ENCODE results near the gene CYP4F3.
"Not testable (repeated sequence)": the region's sequence is repeated elsewhere in the genome, so short reads cannot be mapped to it uniquely, and the experiment has no call there.

CYP4F3 gene

DNA sequence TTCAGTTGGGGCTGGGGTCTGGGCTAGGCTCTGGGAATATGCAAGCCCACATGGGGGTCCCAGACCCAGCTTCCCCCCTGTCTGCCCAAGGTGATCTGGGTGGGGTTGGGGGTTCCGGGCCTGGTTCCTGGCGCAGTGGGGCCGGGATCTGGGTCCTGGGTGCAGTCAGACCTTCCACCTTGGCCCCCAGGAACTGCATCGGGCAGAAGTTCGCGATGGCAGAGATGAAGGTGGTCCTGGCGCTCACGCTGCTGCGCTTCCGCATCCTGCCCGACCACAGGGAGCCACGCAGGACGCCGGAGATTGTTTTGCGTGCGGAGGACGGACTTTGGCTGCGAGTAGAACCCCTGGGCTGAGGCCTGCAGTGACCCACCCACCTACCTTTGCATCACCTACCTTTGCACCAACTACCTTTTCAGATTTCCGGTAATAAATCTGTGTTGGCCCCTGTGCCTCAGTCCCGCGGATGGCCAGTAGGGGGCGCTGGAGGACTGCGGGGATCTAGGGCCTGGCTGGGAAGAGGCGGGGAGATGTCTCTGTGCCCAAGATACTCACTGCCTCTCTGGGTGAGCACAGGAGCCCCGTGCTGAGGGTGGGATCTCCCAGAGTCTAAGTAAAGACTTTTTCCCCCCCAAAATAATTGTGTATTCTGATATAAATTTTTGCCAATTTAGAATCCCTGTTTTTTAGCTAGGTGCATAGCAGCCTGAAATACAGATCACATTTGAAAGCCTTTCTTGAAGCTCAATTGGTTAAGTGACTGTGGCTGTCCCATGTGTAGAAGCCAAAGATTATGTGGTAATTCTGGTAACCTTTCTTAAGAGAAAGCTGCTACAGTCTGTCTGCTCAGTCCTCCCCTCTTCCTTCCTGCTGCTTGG lies 11.5 kb upstream of the CYP4F3 start:
- DNase-seq (ENCODE audit: low spot score) = peak; percentile 76

DNA sequence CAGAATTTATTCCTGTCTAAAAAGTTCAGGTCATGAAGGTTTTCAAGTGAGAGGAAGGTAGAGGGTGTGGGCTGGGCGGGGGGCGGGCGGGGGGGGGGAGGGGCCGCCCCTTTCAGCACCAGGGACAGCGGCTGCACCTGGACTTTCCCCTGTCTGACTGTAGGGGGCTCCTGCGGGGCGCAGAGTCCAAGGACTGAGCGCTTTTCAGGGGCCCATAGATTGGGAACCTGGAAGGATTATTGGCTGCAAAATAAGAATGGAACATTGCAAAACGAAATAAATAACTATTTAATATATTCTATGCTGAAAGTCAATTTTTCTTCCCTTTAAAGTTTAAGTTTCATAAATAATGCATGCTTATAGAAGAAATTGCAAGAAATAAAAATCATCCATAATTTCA lies 8.9 kb upstream of the CYP4F3 start:
- DNase-seq (ENCODE audit: low spot score) = peak; percentile 43

DNA sequence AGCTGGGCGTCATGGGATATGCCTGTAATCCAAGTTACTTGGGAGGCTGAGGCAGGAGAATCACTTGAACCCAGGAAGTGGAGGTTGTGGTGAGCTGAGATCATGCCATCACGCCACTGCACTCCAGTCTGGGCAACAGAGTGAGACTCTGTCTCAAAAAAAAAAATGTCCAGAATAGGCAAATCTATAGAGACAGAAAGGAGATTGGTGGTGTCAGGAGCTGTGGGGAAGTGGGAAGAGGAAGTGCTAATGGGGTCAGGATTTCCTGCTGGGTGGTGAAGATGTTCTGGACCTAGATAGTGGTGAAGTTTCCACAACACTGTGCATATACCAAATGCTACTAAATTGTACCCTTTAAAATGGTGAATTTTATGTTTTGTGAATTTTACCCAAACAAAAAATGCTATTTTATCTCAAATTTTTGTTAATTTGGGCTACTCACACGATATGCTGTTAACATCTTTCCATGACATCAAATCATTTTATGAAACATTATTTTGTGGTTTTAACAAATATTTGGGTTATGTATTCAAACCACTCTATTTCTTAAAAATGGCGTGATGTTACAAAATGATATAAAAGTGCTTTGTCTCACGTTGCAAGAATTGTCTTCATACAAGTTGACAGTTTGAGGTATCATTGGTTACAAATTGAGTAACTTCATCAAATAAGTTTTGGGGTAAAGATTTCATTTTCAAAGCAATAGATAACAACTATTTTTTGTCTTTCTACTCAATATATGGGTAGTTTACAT lies 7.4 kb upstream of the CYP4F3 start:
- DNase-seq (ENCODE audit: low spot score) = no peak

DNA sequence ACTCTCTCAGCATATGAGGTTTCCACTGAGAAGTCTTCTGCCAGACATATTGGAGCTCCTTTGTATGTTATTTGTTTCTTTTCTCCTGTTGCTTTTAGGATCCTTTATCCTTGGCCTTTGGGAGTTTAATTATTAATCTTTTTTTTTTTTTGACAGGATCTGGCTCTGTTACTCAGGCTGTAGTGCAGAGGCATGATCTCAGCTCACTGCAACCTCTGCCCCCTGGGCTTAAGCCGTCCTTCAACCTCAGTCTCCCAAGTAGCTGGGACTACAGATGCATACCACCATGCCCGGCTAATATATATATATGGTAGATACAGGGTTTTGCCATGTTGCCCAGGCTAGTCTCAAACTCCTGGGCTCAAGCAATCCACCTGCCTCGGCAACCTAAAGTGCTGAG lies 6.6 kb upstream of the CYP4F3 start:
- no peak for DNase-seq (ENCODE audit: low spot score)

DNA sequence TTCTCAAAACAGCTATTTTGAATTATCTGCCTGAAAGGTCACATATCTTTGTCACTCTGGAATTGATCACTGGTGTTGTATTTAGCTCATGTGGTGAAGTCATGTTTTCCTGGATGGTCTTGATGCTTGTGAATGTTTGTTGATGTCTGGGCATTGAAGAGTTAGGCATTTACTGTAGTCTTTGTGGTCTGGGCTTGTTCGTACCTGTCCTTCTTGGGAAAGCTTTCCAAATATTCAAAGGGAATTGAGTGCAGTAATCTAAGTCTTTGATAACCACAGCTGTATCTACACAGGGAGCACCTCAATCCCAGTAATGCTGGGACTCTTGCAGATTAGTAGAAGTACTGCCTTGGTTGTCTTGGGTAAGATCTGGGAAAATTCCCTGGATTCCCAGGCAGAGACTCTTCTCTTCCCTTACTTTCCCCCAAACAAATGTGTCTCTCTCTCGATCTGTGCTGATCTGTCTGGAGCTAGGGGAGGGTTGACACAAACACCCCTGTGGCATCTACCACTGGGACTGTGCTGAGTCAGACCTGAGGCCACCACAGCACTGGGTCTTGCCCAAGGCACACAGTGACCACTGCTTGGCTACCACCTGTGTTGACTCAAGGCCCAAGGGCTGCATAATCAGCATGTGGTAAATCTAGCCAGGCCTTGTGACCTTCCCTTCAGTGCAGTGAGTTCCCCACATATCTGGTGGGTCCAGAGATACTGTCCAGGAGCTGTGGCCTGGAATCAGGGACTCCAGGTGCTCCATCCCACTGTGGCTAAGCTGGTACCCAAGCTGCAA lies 5.5 kb upstream of the CYP4F3 start:
- DNase-seq (ENCODE audit: low spot score) = no peak

DNA sequence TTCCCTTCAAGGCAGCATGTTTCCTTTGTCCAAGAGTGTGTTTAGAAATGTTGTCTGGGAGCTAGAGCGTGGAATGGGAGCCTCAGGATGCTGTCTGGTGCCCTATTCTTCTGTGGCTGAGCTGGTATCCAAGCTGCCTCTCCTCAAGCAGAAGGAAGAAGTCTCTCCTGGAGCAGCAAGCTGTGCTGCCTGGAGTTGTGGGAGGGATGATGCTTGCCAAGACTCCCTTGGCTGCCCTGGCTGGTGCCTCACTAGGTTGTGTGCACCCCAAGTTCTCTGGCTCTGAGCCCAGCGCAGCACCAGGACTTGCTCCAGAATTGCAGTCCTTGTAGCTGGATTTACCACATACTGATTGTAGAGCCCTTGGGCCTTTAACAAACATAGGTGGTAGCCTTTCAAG lies 4.7 kb upstream of the CYP4F3 start:
- no peak for DNase-seq (ENCODE audit: low spot score)

DNA sequence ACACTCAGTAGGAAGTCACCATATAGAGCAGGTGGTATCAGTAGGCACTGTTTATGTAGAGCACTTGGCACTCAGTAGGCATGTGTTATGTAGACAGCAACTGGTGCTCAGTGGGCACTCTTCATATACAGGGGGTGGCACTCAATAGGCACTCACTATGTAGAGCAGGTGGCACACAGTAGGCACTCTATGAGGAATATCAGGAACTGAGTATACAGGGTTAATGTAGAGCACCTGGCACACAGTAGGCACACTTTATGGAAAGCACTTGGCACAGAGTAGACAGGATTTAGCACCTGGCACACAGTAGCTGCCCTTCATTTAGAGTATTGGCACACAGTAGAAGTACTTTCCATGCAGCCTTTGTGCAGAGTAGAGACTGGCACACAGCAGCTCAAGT lies 1.1 kb upstream of the CYP4F3 start:
- no peak for DNase-seq (ENCODE audit: low spot score)

DNA sequence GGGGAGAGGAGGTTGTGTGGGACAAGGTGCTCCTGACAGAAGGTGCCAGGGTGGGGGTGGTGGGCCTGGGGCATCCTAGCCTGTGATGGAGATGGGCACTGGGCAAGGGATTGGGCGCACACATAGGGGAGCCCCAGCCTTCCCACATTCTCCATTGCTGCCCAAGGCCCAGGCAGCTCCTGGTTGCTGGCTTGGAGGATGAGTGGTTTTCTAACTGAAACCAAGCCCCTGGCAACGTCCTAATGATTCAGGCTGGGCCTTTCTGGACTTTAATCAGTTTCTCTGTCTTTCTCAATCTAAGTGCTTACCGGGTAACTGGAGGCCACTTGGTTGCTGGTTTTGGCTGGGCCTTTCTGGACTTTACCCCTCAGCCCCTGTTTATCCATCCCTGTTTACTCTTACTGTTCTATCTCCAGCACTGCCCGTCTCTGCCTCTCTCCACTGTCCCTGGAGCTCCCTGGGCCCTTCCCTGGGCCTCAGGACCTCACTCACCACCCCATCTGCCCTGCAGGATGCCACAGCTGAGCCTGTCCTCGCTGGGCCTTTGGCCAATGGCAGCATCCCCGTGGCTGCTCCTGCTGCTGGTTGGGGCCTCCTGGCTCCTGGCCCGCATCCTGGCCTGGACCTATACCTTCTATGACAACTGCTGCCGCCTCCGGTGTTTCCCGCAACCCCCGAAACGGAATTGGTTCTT lies 354 bp downstream of the CYP4F3 start:
- no peak for DNase-seq (ENCODE audit: low spot score)

DNA sequence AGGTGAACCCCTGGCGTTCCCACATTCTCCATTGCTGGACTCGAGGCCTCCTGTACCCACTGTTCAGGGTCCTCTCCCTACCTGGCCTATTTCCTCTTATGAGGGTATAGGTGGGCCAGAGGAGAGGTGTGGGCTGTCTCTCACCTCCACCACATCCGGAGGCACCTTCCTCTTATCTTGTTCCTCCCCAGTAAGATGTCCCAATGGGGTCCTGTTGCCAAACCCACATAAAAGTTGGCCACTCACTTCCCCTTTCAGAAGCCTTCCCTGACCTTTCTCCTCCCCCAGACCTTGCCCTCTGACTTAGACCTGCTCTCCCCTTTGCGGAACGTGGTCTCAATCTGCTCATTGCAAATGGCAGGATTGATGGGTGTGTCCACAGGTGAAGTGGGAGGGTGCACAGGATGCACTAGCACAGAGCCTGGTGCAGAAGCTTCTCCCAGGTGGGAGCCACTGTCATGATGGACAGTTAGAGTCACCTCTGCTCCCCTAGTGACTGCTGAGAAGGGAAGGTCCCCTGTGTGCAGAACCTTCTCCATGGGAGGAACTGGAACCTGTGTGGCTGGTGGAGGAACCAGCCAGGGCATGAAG lies 1.3 kb downstream of the CYP4F3 start:
- no peak for DNase-seq (ENCODE audit: low spot score)

DNA sequence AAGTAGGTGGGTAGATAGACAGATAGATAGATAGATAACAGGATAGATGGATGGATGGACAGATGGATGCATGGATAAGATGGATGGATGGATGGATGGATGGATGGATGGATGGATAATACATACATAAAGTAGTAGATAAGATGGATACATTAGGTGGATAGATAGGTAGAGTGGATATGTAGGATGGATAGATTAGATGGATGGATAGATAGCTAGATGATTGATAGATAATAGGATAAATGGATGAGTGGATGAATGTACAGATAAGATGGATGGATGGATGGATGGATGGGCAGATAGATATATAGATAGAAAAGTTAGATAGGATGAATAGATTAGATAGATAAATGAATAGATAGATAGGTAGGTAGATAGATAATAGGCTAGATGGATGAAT lies 2.1 kb downstream of the CYP4F3 start:
- DNase-seq (ENCODE audit: low spot score) = no peak

DNA sequence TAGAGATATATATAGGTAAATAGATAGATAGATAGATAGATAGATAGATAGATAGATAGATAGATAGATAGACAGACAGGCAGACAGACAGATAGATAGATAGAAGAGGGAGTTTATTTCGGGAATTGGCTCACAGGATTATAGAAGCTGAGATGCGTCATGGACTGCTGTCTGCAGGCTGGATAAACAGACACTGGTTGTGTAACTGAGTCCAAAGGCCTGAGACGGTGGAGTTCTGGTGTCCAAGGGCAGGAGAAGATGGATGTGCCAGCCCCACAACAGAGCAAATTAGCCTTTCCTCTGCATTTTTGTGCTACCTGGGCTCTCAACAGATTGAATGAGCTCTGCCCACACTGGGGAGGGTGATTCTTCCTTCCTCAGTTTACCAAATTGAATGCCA lies 2.7 kb downstream of the CYP4F3 start:
- no peak for DNase-seq (ENCODE audit: low spot score)

DNA sequence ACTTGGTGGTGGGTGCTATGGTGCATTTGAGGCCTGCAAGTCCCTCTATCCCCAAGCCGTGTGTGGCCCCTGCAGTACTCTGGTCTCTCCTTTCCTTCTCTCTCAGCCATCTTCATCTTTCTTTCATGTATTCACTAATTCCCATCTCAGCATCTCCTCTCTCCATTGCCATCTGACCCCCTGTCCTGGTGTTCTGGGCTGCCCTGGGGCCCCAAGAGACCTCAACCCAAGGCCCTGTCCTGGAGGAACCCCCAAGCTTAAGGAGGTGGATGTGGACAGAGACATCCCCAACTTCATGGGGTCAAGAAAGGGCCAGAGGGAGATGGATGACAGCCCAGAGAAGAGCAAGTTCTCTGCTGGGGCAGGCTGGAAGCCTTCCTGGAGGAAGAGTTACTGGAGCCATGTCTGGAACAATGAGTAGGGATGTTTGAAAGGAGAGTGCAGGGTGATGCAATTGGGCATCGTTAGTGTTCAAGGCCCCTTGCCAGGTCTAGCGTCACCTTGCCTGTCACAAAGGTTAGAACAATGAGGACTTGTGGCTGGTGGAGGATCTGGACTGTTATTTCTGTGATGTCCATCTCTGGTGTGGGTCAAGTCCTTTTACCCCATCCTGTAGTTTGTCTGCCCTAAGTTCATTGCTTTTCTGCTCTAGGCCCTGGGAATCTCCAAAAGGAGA lies 3.5 kb downstream of the CYP4F3 start:
- no peak for DNase-seq (ENCODE audit: low spot score)

DNA sequence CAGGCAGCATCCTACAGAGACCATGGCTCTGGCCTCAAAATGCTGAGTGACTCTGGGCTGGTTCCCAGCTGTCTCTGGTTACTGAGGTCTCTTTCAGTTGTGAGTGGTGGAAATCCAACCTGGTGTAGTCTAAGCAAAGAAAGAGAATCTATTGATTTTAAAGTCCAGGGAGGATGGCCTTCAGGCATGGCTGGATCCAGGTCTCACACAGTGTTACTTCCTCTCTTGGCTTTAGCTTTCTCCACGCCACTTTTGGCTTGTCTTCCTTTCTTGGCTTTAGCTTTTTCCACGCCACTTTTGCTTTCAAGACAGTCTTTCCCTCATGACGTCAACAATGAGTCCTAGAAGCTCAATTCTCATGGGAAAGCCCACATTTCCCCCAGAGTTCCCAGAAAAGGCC lies 4.1 kb downstream of the CYP4F3 start:
- DNase-seq (ENCODE audit: low spot score) = no peak

DNA sequence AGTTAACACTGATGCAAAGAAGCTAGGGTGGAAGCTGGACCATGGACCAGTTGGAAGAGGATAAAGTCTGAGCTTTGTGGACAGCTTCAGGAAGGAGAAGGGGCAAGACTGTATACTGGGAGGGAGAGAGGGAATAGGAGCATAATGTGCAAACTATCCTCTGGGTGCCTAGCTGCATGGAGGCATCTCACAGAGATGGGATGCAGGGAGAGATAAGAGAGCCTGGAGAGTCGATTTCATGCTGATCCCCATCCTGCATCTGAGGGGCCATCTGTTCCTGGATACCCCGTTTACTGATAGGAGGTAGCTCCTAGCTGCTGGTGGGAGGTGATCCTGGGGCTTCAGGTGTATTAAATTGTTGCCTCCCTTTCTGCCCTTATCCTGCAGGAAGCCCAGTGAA lies 8.8 kb downstream of the CYP4F3 start:
- DNase-seq (ENCODE audit: low spot score) = no peak

DNA sequence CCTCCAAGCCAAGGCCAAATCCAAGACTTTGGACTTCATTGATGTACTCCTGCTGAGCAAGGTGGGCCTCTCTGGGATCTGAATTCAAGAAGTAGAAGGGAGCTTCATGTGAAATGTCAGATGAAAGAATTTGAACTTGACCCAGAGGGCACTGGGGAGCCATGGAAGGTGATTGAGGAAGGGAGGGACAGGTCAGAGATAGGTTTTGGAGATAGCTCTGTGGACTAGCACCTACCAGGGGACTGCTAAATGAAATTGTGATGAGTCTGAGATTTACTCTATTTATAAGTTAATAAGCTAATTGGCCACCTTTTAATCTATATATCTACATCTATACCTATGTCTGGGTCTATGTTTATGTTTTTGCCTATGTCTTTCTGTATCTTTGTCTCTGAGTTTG lies 9.4 kb downstream of the CYP4F3 start:
- not testable (repeated sequence) for DNase-seq (ENCODE audit: low spot score)

DNA sequence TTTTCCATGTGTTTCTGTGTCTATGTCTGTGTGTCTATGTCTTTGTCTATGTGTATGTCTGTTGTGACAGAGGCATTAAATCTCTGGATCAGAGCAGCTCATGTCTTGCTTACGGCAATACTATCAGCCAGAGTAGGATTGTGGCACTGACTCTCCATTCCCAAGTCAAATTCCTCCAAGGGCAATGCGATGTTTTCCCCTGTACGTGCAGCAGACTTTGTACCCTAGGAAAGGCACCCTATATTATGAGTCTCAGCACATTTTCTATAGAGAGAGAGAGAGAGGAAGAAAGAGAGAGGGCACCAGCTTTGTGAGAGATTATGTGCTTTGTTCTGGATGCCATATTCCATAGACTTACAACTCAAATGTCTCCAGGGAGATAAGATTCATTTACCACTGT lies 11.1 kb downstream of the CYP4F3 start:
- no peak for DNase-seq (ENCODE audit: low spot score)

DNA sequence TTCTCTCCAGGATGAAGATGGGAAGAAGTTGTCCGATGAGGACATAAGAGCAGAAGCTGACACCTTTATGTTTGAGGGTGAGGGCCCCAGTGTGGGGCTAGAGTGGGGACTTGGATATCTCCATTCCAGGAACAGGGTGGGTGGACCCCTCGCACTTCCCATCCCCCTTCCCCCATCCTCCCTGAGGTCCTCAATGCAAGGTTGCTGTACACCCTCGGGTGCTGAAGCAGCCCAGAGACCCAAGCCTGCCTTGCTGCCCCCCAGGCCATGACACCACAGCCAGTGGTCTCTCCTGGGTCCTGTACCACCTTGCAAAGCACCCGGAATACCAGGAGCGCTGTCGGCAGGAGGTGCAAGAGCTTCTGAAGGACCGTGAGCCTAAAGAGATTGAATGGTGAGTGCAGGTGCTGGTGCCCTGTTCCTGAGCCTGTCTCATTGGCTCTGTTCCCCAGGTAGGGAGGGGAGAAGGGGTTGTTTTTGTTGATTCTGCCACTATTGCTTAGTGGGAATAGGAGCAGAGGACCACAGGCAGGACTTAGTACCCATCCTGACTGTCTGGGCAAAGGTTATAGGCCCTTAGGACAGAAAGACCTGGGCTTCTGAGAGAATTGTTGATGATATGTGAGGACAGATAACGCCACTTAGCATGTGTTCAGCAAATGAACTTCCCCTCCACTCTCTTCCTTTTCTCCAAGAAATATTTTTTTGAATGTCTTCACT lies 12.0 kb downstream of the CYP4F3 start:
- no peak for DNase-seq (ENCODE audit: low spot score)

DNA sequence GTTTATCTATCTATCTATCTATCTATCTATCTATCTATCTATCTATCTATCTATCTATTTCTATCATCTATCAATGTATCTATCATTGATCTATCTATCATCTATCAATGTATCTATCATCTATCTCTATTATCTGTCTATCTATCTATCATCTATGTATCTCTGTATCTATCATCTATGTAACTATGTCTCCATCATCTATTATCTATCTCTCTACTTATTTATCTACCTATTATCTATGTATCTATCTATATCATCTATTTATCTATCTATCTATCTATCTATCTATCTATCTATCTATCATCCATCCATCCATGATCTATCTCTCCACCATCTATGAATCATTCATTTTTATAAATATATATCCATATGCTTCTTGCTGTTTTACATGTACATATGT lies 15.8 kb downstream of the CYP4F3 start:
- no peak for DNase-seq (ENCODE audit: low spot score)

DNA sequence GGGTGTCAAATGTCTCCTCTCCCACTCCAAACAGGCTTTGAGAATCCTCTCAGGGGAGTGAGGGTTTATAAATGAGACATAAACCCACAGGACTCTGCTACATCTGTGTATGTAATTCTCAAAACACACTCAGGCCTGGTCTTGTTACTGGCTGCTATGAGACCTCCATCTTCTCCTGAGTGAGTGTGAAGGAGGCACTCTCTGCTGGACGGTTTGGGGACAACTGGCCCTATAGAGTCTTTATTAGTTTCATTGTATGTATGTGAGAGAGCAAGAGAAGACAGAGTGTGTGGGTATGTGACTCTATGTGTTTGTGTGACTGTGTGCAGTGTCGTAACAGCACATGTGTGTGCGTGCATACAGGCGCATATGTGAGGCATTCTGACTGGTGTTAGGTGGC lies 22.6 kb downstream of the CYP4F3 start:
- DNase-seq (ENCODE audit: low spot score) = no peak

DNA sequence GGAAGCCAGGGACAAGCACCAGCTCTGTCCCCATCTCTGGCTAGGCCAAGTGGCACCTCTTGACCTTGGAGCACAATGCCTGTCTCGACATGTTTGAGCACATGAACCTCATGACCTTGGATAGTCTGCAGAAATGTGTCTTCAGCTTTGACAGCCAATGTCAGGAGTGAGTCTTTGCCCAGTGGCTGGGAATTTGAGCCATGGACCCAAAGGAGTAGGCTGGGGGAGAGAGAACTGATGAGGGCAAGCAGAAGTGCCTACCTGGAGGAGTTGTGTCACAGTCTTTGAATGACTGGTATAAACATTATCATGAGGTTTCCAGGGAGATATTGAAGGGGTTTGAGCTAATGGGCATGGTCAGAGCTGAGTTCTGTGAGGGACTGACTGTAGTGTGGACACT lies 25.5 kb downstream of the CYP4F3 start:
- no peak for DNase-seq (ENCODE audit: low spot score)

DNA sequence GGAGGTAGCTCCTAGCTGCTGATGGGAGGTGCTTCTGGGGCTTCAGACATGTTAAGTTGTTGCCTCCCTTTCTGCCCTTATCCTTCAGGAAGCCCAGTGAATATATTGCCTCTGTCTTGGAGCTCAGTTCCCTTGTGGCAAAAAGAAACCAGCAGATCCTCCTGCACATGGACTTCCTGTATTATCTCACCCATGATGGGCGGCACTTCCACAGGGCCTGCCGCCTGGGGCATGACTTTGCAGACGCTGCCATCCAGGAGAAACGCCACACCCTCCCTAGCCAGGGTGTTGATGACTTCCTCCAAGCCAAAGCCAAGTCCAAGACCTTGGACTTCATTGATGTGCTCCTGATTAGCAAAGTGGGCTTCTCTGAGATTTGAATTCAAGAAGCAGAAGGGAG lies 26.2 kb downstream of the CYP4F3 start:
- no peak for DNase-seq (ENCODE audit: low spot score)

Measured in germinal center (tissue), 1 donor.